IMR-90 (cell line): Measurements from ENCODE around the gene SLC10A3.

Source experiments
- CTCF ChIP-seq: conservative IDR thresholded peaks from 2 replicates; pipeline ENCODE4 v1.5.1; 2012; ENCODE audit warnings: mild to moderate bottlenecking, low read depth, low read length, improper control_type of control experiment
- FOS ChIP-seq: fragments of 150-350 bp; IDR thresholded peaks from 2 replicates; pipeline ENCODE4 v1.6.1; 2016; ENCODE audit warnings: low read depth, low read length
- POLR2A ChIP-seq: IDR thresholded peaks from 2 replicates; pipeline ENCODE4 v1.6.1; 2012; ENCODE audit warnings: mild to moderate bottlenecking, low read depth, low read length

- no peak for TF ChIP-seq FOS
- TF ChIP-seq CTCF, result no peak
- no peak for TF ChIP-seq POLR2A
These were observed 19.4 kb downstream of the SLC10A3 start for GRCh38 chrX:154470914-154471568.
